Brain microvascular endothelial cell (primary cell): ENCODE measurements around the gene SOWAHA.
A peak's percentile ranks its signal among the peaks of the same experiment; 100 is the strongest.

Experiments
- DNase-seq: peaks from one replicate; pipeline ENCODE4 v3.0.0-alpha.2; 2020
- H3K27ac ChIP-seq: fragments of 250-450 bp; sonication (Bioruptor Pico); 2 replicates; pipeline ENCODE4 v1.5.1; 2020; ENCODE audit warnings: mild to moderate bottlenecking, moderate library complexity
- H3K27me3 ChIP-seq: fragments of 250-450 bp; sonication (Bioruptor Pico); replicated peaks from 2 replicates; pipeline ENCODE4 v1.5.1; 2020; ENCODE audit warnings: mild to moderate bottlenecking
- H3K36me3 ChIP-seq: fragments of 250-450 bp; sonication (Bioruptor Pico); replicated peaks from 2 replicates; pipeline ENCODE4 v1.5.1; 2020; ENCODE audit warnings: mild to moderate bottlenecking
- H3K4me3 ChIP-seq: 2 replicates; pipeline ENCODE4 v1.5.1; 2011; ENCODE audit warnings: low read depth, mild to moderate bottlenecking, control low read depth, low read length, moderate library complexity
- CTCF ChIP-seq: IDR thresholded peaks from 2 replicates; pipeline ENCODE4 v1.5.1; 2011; ENCODE audit warnings: low read depth, mild to moderate bottlenecking, moderate library complexity, low read length, control low read depth, inconsistent platforms; ENCODE audit errors: missing control alignments
- in situ Hi-C: cut with HindIII; loops from 2 replicates; pipeline ENCODE4 v1.10.0; 2017; ENCODE audit warnings: low sequenced_read_pairs, low pct_ligation_motif_present

Gene SOWAHA

GRCh38 chr5:132766806-132767055 lies 46.4 kb upstream of the SOWAHA start:
- in situ Hi-C loops: no loop called here
- no peaks in the 10 kb centered on the region for H3K27me3 ChIP-seq
- DNase-seq: no peak
- no peak overlapping the region for H3K27ac ChIP-seq
- no peak for TF ChIP-seq CTCF
- peaks cover 23% of the 10 kb centered on the region for H3K36me3 ChIP-seq
- no peak overlapping the region for H3K4me3 ChIP-seq

DNA sequence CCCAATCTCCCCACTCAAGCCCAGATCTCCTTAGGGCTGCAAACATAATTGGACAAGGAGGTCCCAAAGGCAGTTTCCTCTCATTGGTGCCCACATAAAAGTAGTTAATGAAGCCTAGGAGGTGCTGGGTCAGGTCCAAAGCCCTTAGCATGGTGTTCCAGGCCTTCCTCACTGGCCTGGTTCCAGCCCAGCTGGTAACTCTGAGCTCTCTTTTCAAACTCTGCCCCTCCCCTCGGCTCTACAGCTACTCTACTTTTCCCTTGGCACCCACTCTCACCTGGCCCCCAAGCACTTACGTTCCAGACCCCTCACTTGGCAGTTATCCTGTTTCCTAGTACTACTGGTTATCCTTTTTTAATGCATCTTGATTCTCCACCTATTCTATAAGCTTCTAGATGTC lies 46.0 kb upstream of the SOWAHA start:
- Histone ChIP-seq H3K27ac (no peak overlapping the region), H3K4me3 (no peak overlapping the region), H3K36me3 (peaks cover 21% of the 10 kb centered on the region), H3K27me3 (no peaks in the 10 kb centered on the region)
- no peak for DNase-seq
- TF ChIP-seq CTCF: no peak
- in situ Hi-C loops: no loop called here

DNA sequence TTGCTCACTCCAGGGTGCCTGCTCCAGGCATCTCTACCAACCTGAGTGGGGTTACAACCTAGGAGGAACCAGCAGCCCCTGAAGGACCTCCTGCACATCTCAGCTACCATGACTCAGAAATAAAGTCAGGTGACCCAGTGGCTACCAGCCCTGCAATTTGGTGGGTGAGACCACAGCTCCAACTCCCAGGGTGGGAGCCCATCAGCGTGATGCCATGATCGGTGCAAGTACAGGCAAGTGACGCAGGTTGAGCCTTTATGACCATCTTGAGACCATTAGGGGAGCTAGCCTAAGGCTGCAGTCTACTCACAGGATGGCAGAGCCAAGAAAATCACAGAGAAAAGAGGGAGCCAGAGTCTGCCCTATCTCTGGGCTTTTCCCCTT lies 44.6 kb upstream of the SOWAHA start:
- H3K36me3 ChIP-seq: peaks cover 11% of the 10 kb centered on the region
- no peak overlapping the region for H3K27ac ChIP-seq
- no peak for DNase-seq
- H3K4me3 ChIP-seq: no peak overlapping the region
- H3K27me3 ChIP-seq: no peaks in the 10 kb centered on the region
- in situ Hi-C loops: no loop called here
- no peak for TF ChIP-seq CTCF

- Histone ChIP-seq H3K27me3 (no peaks in the 10 kb centered on the region), H3K36me3 (no peaks in the 10 kb centered on the region), H3K4me3 (no peak overlapping the region), H3K27ac (no peak overlapping the region)
- TF ChIP-seq CTCF: no peak
- no peak for DNase-seq
- in situ Hi-C loops: no loop called here
These were observed 42.5 kb upstream of the SOWAHA start for GRCh38 chr5:132770476-132771159.

DNA sequence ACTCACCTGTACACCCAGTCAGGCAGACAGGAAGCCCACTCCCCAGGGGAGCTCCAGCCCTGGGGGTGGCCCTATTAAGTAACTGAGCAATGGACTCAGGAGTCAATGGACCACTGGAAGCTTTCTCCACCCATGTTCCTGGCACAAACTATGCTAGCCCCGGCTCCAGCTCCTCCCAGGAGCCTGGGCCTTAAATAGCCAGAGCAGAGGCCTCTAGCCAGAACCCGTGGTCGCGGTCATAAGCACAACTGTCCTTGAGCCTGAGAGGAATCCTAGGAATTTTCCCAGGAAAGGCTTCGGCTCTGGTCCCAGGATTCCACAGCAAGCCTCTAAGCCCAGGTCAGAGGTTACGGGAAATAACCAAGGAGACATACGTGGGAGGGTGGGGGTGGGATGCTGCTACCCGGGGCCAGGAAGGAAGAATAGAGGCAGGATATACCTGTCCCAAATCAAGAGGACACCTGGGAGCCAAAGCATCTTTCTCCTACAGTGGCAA lies 41.6 kb upstream of the SOWAHA start:
- Histone ChIP-seq H3K27me3 (no peaks in the 10 kb centered on the region), H3K4me3 (no peak overlapping the region), H3K36me3 (no peaks in the 10 kb centered on the region), H3K27ac (no peak overlapping the region)
- DNase-seq: peak; percentile 48
- in situ Hi-C loops: no loop called here
- TF ChIP-seq CTCF: no peak
